ENCODE data around the gene OR14A2.

OR14A2 gene

DNA sequence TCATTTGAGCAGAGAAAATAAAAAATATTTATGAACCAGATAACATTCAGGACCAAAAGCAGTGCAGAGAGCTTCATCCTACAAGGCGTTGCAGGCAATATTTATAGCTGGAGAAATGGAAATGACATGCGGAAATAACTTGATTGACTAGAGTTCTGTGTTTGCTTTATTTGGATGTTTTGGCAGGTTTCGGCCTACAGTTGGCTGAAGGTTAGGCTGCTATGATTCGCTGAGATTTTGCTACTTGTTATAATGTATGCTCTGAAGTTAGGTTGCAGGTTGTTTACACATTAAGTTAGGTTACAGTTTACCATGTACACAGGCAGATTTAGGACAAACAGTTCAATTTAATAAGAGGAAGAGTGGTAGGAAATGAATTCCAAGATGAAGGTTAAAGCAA lies 67.8 kb downstream of the OR14A2 start:
- Histone ChIP-seq H3K79me2 (ENCODE audit: insufficient read depth, low read length) (no peaks in the 10 kb centered on the region), H3K9me3 (ENCODE audit: insufficient read depth, low read depth, low read length) (no peaks in the 10 kb centered on the region), H3K36me3 (ENCODE audit: insufficient read depth, low read length) (no peaks in the 10 kb centered on the region), H3K9ac (ENCODE audit: low read depth, low read length, poor library complexity, severe bottlenecking) (no peak overlapping the region), H4K20me1 (ENCODE audit: insufficient read depth, low read length, poor library complexity, severe bottlenecking) (no peaks in the 10 kb centered on the region), H3K27me3 (ENCODE audit: insufficient read depth, low read length, poor library complexity, severe bottlenecking) (no peaks in the 10 kb centered on the region), H3K4me3 (ENCODE audit: low read length, poor library complexity, severe bottlenecking) (no peak overlapping the region), H3F3A (ENCODE audit: low read depth) (no peaks in the 10 kb centered on the region), H3K4me1 (ENCODE audit: insufficient read depth, low read length, poor library complexity, severe bottlenecking) (no peaks in the 10 kb centered on the region), H2AFZ (ENCODE audit: low read length) (no peak overlapping the region), H3K9me2 (replicated peaks; ENCODE audit: low read depth, low read length) (no peaks in the 10 kb centered on the region), H3K4me2 (ENCODE audit: low read depth, low read length, poor library complexity, severe bottlenecking) (no peak overlapping the region)
- TF ChIP-seq, protein P1, sequence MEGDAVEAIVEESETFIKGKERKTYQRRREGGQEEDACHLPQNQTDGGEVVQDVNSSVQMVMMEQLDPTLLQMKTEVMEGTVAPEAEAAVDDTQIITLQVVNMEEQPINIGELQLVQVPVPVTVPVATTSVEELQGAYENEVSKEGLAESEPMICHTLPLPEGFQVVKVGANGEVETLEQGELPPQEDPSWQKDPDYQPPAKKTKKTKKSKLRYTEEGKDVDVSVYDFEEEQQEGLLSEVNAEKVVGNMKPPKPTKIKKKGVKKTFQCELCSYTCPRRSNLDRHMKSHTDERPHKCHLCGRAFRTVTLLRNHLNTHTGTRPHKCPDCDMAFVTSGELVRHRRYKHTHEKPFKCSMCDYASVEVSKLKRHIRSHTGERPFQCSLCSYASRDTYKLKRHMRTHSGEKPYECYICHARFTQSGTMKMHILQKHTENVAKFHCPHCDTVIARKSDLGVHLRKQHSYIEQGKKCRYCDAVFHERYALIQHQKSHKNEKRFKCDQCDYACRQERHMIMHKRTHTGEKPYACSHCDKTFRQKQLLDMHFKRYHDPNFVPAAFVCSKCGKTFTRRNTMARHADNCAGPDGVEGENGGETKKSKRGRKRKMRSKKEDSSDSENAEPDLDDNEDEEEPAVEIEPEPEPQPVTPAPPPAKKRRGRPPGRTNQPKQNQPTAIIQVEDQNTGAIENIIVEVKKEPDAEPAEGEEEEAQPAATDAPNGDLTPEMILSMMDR (conservative IDR thresholded peaks at IDR 0.05; ENCODE audit: low read length): no peak
- no peak for TF ChIP-seq EZH2phosphoT487 (IDR thresholded peaks at IDR 0.05; ENCODE audit: borderline replicate concordance)

DNA sequence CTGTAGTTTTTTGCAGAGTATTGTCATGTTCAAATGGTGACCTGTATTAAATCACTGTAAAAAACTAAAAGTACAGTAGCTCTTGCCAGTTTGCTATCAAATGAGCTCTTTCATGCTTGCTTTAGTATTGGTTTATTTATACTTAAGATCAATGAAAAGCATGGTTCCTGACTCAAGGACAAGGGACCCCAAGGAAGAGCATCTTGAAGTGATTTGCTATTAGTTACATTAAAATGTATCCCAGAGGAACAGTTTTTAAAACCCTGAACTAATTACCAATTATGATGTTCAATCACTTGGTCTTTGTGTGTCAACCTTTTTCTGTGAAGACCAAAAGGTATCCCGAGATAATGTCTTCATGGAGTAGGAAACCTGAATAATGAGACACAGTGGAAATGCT lies 68.3 kb downstream of the OR14A2 start, which contains the start of gene OR13G1:
OR13G1 (minus strand) TSS at position 101 of the 400 bp plus-strand sequence. CDS start 6,698 bp downstream, outside the sequence.
- H2AFZ ChIP-seq (ENCODE audit: low read length): no peak within 1 kb of the TSS
- H3K9ac ChIP-seq (ENCODE audit: low read depth, low read length, poor library complexity, severe bottlenecking): no peak within 1 kb of the TSS
- H3K27me3 ChIP-seq (ENCODE audit: insufficient read depth, low read length, poor library complexity, severe bottlenecking): no peaks in the 10 kb centered on the region
- no peak for TF ChIP-seq EZH2phosphoT487 (IDR thresholded peaks at IDR 0.05; ENCODE audit: borderline replicate concordance)
- no peaks in the 10 kb centered on the region for H4K20me1 ChIP-seq (ENCODE audit: insufficient read depth, low read length, poor library complexity, severe bottlenecking)
- H3K4me3 ChIP-seq (ENCODE audit: low read length, poor library complexity, severe bottlenecking): no peak within 1 kb of the TSS
- H3K79me2 ChIP-seq (ENCODE audit: insufficient read depth, low read length): no peaks in the 10 kb centered on the region
- H3F3A ChIP-seq (ENCODE audit: low read depth): no peaks in the 10 kb centered on the region
- H3K36me3 ChIP-seq (ENCODE audit: insufficient read depth, low read length): no peaks in the 10 kb centered on the region
- no peaks in the 10 kb centered on the region for H3K9me3 ChIP-seq (ENCODE audit: insufficient read depth, low read depth, low read length)
- H3K4me2 ChIP-seq (ENCODE audit: low read depth, low read length, poor library complexity, severe bottlenecking): no peak within 1 kb of the TSS
- H3K9me2 ChIP-seq (replicated peaks; ENCODE audit: low read depth, low read length): no peaks in the 10 kb centered on the region
- no peaks in the 10 kb centered on the region for H3K4me1 ChIP-seq (ENCODE audit: insufficient read depth, low read length, poor library complexity, severe bottlenecking)
